Panc1 (cell line): ENCODE measurements around the gene TLCD3B. TPM values are rescaled to one million over a fixed set of nuclear protein-coding genes. Genes with fewer than 3 reads are reported as not detected.

ENCODE experiments used
- ATAC-seq: fragments of 200-7000 bp; cut with Tn5 transposase; 2 replicates; pipeline ENCODE4 v1.9.1; 2020; ENCODE audit warnings: mild to moderate bottlenecking, moderate library complexity
- BruUV-seq: library from RNA; stranded (reverse); fragments of 400-500 nt; replicated peaks from 2 replicates; lab custom pipeline; 2021; lab: Mats Ljungman, UMichigan
- CTCF ChIA-PET: fragments of 300-600 bp; sonication (Branson Sonifier 250); formaldehyde crosslinking; loops from one replicate; lab custom pipeline; 2022; ENCODE audit warnings: antibody characterized with exemption; lab: Charles Lee
- POLR2A ChIA-PET: fragments of 300-600 bp; sonication (Branson Sonifier 250); formaldehyde crosslinking; loops from one replicate; lab custom pipeline; 2022; ENCODE audit warnings: antibody characterized with exemption; lab: Charles Lee
- DNase-seq: peaks from one replicate; pipeline ENCODE4 v3.0.0-alpha.2; 2010; ENCODE audit warnings: low read depth, low spot score
- H3K27ac ChIP-seq: 2 replicates; pipeline ENCODE4 v1.5.1; 2011; ENCODE audit warnings: mild to moderate bottlenecking, low read length, inconsistent platforms
- H3K27me3 ChIP-seq: fragments of 200-500 bp; sonication (Bioruptor generic); 2 replicates; pipeline ENCODE4 v1.6.0; 2014; ENCODE audit warnings: low read length, inconsistent platforms; ENCODE audit not compliant: control insufficient read depth, insufficient read depth
- H3K36me3 ChIP-seq: fragments of 200-500 bp; sonication (Bioruptor generic); 2 replicates; pipeline ENCODE4 v1.5.1; 2014; ENCODE audit warnings: inconsistent platforms, mild to moderate bottlenecking, low read length, moderate library complexity; ENCODE audit not compliant: control insufficient read depth, insufficient read depth
- H3K4me1 ChIP-seq: 2 replicates; pipeline ENCODE4 v1.5.1; 2011; ENCODE audit warnings: inconsistent platforms, mild to moderate bottlenecking, low read length, moderate library complexity; ENCODE audit not compliant: control insufficient read depth, insufficient read depth
- H3K4me3 ChIP-seq, 2 experiments: 2 replicates each; pipeline ENCODE4 v1.5.1; 2011 to 2012; ENCODE audit warnings: low read depth in 2 of 2, low read length in 2 of 2, mild to moderate bottlenecking in 2 of 2, inconsistent platforms in 1 of 2, moderate library complexity in 1 of 2
- H3K9me3 ChIP-seq: fragments of 200-500 bp; sonication (Bioruptor generic); 2 replicates; pipeline ENCODE4 v1.5.1; 2014; ENCODE audit warnings: low read depth, mild to moderate bottlenecking, inconsistent platforms, low read length, moderate library complexity; ENCODE audit not compliant: control insufficient read depth, insufficient read depth
- POLR2AphosphoS5 ChIP-seq: IDR thresholded peaks from 2 replicates; pipeline ENCODE4 v1.6.1; 2012; ENCODE audit warnings: mild to moderate bottlenecking, low read depth, low read length, moderate library complexity
- SIN3A ChIP-seq: IDR thresholded peaks from 2 replicates; pipeline ENCODE4 v1.6.1; 2012; ENCODE audit warnings: low read depth, mild to moderate bottlenecking, low read length, moderate library complexity, borderline replicate concordance; ENCODE audit not compliant: insufficient read depth
- TCF7L2 ChIP-seq: IDR thresholded peaks from 2 replicates; pipeline ENCODE4 v1.6.1; 2011; ENCODE audit warnings: mild to moderate bottlenecking, low read depth, low read length, inconsistent platforms
- in situ Hi-C: cut with HindIII; loops from 2 replicates; pipeline ENCODE4 v1.10.0; 2016; ENCODE audit warnings: low sequenced_read_pairs, low pct_unique_long_range_greater_than_20kb
- intact Hi-C: fragments of 100-400 bp; cut with micrococcal nuclease; formaldehyde crosslinking; loops from one replicate; pipeline ENCODE4 v1.10.0; 2022; ENCODE audit not compliant: unreplicated experiment
- total RNA-seq: library from RNA; stranded (reverse); gene quantifications from one replicate; pipeline ENCODE4 v1.2.1, GENCODE V29; 2021; ENCODE audit not compliant: unreplicated experiment
- TF ChIP-seq, protein P1 (sequence below): fragments of 450-650 bp; IDR thresholded peaks from 2 replicates; pipeline ENCODE4 v1.5.1; 2017; ENCODE audit warnings: mild to moderate bottlenecking
- TF ChIP-seq, protein P2 (sequence below), 2 experiments: IDR thresholded peaks; 2 replicates each; pipeline ENCODE4 v1.6.1; 2011 to 2012; ENCODE audit warnings: low read depth in 2 of 2, control low read depth in 1 of 2, low read length in 1 of 2, mild to moderate bottlenecking in 1 of 2, moderate library complexity in 1 of 2; ENCODE audit not compliant: insufficient read depth in 1 of 2

The TLCD3B gene
- total RNA-seq, 1 experiment from 2014 or later, result 3.5 TPM

GRCh38 chr16:30028438-30029076, 2.5 kb downstream of the TLCD3B start:
- H3K36me3 ChIP-seq, result no peaks in the 10 kb centered on the region
- intact Hi-C loops (loop anchor here (5.0 to 10.0 kb wide), 2 partner anchors 114 to 336 kb away; no protein-coding TSS in a partner anchor), in situ Hi-C loops (no loop called here)
- no peak overlapping the region for H3K4me3 ChIP-seq
- no peaks in the 10 kb centered on the region for H3K27me3 ChIP-seq
- no peaks in the 10 kb centered on the region for H3K9me3 ChIP-seq
- H3K27ac ChIP-seq, result no peak overlapping the region
- ATAC-seq (no peak), DNase-seq (no peak)
- ChIA-PET CTCF (no interaction called here), POLR2A (no interaction called here)
- H3K4me1 ChIP-seq, result peaks cover 9% of the 10 kb centered on the region
- BruUV-seq, result no TSS peak
- TF ChIP-seq SIN3A, result no peak
- TF ChIP-seq TCF7L2, result no peak
- TF ChIP-seq, protein P1, sequence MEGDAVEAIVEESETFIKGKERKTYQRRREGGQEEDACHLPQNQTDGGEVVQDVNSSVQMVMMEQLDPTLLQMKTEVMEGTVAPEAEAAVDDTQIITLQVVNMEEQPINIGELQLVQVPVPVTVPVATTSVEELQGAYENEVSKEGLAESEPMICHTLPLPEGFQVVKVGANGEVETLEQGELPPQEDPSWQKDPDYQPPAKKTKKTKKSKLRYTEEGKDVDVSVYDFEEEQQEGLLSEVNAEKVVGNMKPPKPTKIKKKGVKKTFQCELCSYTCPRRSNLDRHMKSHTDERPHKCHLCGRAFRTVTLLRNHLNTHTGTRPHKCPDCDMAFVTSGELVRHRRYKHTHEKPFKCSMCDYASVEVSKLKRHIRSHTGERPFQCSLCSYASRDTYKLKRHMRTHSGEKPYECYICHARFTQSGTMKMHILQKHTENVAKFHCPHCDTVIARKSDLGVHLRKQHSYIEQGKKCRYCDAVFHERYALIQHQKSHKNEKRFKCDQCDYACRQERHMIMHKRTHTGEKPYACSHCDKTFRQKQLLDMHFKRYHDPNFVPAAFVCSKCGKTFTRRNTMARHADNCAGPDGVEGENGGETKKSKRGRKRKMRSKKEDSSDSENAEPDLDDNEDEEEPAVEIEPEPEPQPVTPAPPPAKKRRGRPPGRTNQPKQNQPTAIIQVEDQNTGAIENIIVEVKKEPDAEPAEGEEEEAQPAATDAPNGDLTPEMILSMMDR, result no peak
- TF ChIP-seq POLR2AphosphoS5, result no peak
- TF ChIP-seq, protein P2, sequence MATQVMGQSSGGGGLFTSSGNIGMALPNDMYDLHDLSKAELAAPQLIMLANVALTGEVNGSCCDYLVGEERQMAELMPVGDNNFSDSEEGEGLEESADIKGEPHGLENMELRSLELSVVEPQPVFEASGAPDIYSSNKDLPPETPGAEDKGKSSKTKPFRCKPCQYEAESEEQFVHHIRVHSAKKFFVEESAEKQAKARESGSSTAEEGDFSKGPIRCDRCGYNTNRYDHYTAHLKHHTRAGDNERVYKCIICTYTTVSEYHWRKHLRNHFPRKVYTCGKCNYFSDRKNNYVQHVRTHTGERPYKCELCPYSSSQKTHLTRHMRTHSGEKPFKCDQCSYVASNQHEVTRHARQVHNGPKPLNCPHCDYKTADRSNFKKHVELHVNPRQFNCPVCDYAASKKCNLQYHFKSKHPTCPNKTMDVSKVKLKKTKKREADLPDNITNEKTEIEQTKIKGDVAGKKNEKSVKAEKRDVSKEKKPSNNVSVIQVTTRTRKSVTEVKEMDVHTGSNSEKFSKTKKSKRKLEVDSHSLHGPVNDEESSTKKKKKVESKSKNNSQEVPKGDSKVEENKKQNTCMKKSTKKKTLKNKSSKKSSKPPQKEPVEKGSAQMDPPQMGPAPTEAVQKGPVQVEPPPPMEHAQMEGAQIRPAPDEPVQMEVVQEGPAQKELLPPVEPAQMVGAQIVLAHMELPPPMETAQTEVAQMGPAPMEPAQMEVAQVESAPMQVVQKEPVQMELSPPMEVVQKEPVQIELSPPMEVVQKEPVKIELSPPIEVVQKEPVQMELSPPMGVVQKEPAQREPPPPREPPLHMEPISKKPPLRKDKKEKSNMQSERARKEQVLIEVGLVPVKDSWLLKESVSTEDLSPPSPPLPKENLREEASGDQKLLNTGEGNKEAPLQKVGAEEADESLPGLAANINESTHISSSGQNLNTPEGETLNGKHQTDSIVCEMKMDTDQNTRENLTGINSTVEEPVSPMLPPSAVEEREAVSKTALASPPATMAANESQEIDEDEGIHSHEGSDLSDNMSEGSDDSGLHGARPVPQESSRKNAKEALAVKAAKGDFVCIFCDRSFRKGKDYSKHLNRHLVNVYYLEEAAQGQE (IDR thresholded peaks at IDR 0.05; ENCODE audit: insufficient read depth in 1 of 2, low read depth in 2 of 2, low read length in 1 of 2), result peak; percentile 96

- no TSS peak for BruUV-seq
- CTCF ChIA-PET, result no interaction called here
- Histone ChIP-seq H3K36me3 (no peaks in the 10 kb centered on the region), H3K27me3 (no peaks in the 10 kb centered on the region), H3K4me3 (no peak overlapping the region), H3K9me3 (no peaks in the 10 kb centered on the region), H3K4me1 (peaks cover 9% of the 10 kb centered on the region), H3K27ac (no peak overlapping the region)
- TF ChIP-seq SIN3A (no peak), TCF7L2 (no peak), POLR2AphosphoS5 (no peak)
- TF ChIP-seq, protein P2 (IDR thresholded peaks at IDR 0.05; ENCODE audit: insufficient read depth in 1 of 2, low read depth in 2 of 2, low read length in 1 of 2), result no peak
- TF ChIP-seq, protein P1, result no peak
- DNase-seq (no peak), ATAC-seq (no peak)
- intact Hi-C loops, result loop anchor here (5.0 to 10.0 kb wide), 2 partner anchors 113 to 336 kb away; no protein-coding TSS in a partner anchor
- in situ Hi-C loops, result no loop called here
- POLR2A ChIA-PET, result no interaction called here
These were observed 3.3 kb downstream of the TLCD3B start for GRCh38 chr16:30027588-30028437.
